ENCODE data around the gene GRAMD1B.

- TF ChIP-seq, protein P1, sequence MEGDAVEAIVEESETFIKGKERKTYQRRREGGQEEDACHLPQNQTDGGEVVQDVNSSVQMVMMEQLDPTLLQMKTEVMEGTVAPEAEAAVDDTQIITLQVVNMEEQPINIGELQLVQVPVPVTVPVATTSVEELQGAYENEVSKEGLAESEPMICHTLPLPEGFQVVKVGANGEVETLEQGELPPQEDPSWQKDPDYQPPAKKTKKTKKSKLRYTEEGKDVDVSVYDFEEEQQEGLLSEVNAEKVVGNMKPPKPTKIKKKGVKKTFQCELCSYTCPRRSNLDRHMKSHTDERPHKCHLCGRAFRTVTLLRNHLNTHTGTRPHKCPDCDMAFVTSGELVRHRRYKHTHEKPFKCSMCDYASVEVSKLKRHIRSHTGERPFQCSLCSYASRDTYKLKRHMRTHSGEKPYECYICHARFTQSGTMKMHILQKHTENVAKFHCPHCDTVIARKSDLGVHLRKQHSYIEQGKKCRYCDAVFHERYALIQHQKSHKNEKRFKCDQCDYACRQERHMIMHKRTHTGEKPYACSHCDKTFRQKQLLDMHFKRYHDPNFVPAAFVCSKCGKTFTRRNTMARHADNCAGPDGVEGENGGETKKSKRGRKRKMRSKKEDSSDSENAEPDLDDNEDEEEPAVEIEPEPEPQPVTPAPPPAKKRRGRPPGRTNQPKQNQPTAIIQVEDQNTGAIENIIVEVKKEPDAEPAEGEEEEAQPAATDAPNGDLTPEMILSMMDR (IDR thresholded peaks at IDR 0.05) = no peak
- TF ChIP-seq POLR2A (IDR thresholded peaks at IDR 0.05) = no peak
These were observed 1.9 kb upstream of the GRAMD1B start for GRCh38 chr11:123428116-123428715.
